ENCODE results near the gene NAA35. TPM values are rescaled to one million over a fixed set of nuclear protein-coding genes. Genes with fewer than 3 reads are reported as not detected.

NAA35 gene
- total RNA-seq, 1 donor from 2014 or later: 35.7 TPM

- no peaks in the 10 kb centered on the region for H3K4me1 Mint-ChIP-seq (ENCODE audit: unreplicated experiment)
- no peaks in the 10 kb centered on the region for H3K36me3 Mint-ChIP-seq
- TF ChIP-seq, protein P1, sequence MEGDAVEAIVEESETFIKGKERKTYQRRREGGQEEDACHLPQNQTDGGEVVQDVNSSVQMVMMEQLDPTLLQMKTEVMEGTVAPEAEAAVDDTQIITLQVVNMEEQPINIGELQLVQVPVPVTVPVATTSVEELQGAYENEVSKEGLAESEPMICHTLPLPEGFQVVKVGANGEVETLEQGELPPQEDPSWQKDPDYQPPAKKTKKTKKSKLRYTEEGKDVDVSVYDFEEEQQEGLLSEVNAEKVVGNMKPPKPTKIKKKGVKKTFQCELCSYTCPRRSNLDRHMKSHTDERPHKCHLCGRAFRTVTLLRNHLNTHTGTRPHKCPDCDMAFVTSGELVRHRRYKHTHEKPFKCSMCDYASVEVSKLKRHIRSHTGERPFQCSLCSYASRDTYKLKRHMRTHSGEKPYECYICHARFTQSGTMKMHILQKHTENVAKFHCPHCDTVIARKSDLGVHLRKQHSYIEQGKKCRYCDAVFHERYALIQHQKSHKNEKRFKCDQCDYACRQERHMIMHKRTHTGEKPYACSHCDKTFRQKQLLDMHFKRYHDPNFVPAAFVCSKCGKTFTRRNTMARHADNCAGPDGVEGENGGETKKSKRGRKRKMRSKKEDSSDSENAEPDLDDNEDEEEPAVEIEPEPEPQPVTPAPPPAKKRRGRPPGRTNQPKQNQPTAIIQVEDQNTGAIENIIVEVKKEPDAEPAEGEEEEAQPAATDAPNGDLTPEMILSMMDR (conservative IDR thresholded peaks at IDR 0.05): no peak
- H3K27ac Mint-ChIP-seq: no peak overlapping the region
- no peak for DNase-seq (ENCODE audit: extremely low spot score, unreplicated experiment)
- H3K4me3 Mint-ChIP-seq: no peak overlapping the region
- no peaks in the 10 kb centered on the region for H3K9me3 Mint-ChIP-seq
- no peaks in the 10 kb centered on the region for H3K27me3 Mint-ChIP-seq
Observed at GRCh38 chr9:85899388-85899787, 41.6 kb upstream of the NAA35 start.

- no peaks in the 10 kb centered on the region for H3K27me3 Mint-ChIP-seq
- no peak overlapping the region for H3K4me3 Mint-ChIP-seq
- H3K27ac Mint-ChIP-seq: no peak overlapping the region
- TF ChIP-seq, protein P1 (conservative IDR thresholded peaks at IDR 0.05): peak; percentile 76
- no peaks in the 10 kb centered on the region for H3K9me3 Mint-ChIP-seq
- H3K36me3 Mint-ChIP-seq: no peaks in the 10 kb centered on the region
- no peak for DNase-seq (ENCODE audit: extremely low spot score, unreplicated experiment)
- no peaks in the 10 kb centered on the region for H3K4me1 Mint-ChIP-seq (ENCODE audit: unreplicated experiment)
Observed at GRCh38 chr9:85900504-85901201, 40.3 kb upstream of the NAA35 start.

- no peaks in the 10 kb centered on the region for H3K36me3 Mint-ChIP-seq
Observed at GRCh38 chr9:85904975-85905374, 36.0 kb upstream of the NAA35 start.

DNA sequence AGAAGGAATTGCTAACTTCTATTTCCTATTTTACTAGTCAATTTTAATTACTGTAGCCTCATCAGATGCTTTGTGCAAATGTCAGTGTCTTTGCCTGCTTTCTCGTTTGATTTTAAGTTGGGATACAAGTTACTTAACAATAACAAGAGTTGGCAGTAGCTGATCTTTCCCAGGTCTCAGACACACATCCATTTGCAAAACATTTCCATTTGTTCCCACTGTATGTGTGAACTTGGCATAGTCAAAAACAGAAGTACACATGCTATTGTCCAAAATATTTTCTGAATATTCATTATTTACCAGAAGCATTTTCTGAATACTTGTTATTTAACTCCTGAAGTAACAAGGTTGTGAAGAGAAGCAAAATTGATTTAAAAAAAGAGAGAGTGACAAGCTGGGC, 35.0 kb upstream of the NAA35 start:
- Mint-ChIP-seq H3K27me3 (no peaks in the 10 kb centered on the region), H3K4me3 (no peak overlapping the region), H3K27ac (no peak overlapping the region), H3K4me1 (ENCODE audit: unreplicated experiment) (peaks cover 8% of the 10 kb centered on the region), H3K36me3 (no peaks in the 10 kb centered on the region), H3K9me3 (no peaks in the 10 kb centered on the region)
- TF ChIP-seq, protein P1 (conservative IDR thresholded peaks at IDR 0.05): no peak
- DNase-seq (ENCODE audit: extremely low spot score, unreplicated experiment): no peak

More at GRCh38 chr9:85904975-85905374, 36.0 kb upstream of the NAA35 start:
- peaks cover 8% of the 10 kb centered on the region for H3K4me1 Mint-ChIP-seq (ENCODE audit: unreplicated experiment)
- TF ChIP-seq, protein P1 (conservative IDR thresholded peaks at IDR 0.05): no peak
- no peaks in the 10 kb centered on the region for H3K27me3 Mint-ChIP-seq
- DNase-seq (ENCODE audit: extremely low spot score, unreplicated experiment): no peak
- no peak overlapping the region for H3K27ac Mint-ChIP-seq
- H3K4me3 Mint-ChIP-seq: no peak overlapping the region
- no peaks in the 10 kb centered on the region for H3K9me3 Mint-ChIP-seq

- no peaks in the 10 kb centered on the region for H3K27me3 Mint-ChIP-seq
- no peak overlapping the region for H3K4me3 Mint-ChIP-seq
- peaks cover 8% of the 10 kb centered on the region for H3K4me1 Mint-ChIP-seq (ENCODE audit: unreplicated experiment)
- no peak overlapping the region for H3K27ac Mint-ChIP-seq
- TF ChIP-seq, protein P1 (conservative IDR thresholded peaks at IDR 0.05): no peak
- no peaks in the 10 kb centered on the region for H3K9me3 Mint-ChIP-seq
- H3K36me3 Mint-ChIP-seq: no peaks in the 10 kb centered on the region
- no peak for DNase-seq (ENCODE audit: extremely low spot score, unreplicated experiment)
Observed at GRCh38 chr9:85909390-85909789, 31.6 kb upstream of the NAA35 start.

All from type B pancreatic cell (in vitro differentiated cells).